ENCODE measurements around the gene UGT1A6. TPM values are rescaled to one million over a fixed set of nuclear protein-coding genes. Genes with fewer than 3 reads are reported as not detected.

UGT1A6 gene
- total RNA-seq, 1 donor from 2014 or later = not detected

GRCh38 chr2:233794128-233794658 lies 101.5 kb downstream of the UGT1A6 start:
- ChIA-PET CTCF (no interaction called here), POLR2A (no interaction called here)
- H3K27ac Mint-ChIP-seq = no peak overlapping the region
- DNase-seq (no peak), ATAC-seq (ENCODE audit: low read depth) (no peak)
- H3K4me3 Mint-ChIP-seq = no peak overlapping the region
- H3K9me3 Mint-ChIP-seq = no peaks in the 10 kb centered on the region
- TF ChIP-seq CTCF (IDR thresholded peaks at IDR 0.05) = no peak
- intact Hi-C loops (cut with micrococcal nuclease) = no loop called here
- H3K27me3 Mint-ChIP-seq = peaks cover 7% of the 10 kb centered on the region
- no peaks in the 10 kb centered on the region for H3K4me1 Mint-ChIP-seq
- H3K36me3 Mint-ChIP-seq (ENCODE audit: low read depth) = no peaks in the 10 kb centered on the region

GRCh38 chr2:233795735-233796171 lies 103.1 kb downstream of the UGT1A6 start:
- ATAC-seq (ENCODE audit: low read depth) (no peak), DNase-seq (no peak)
- Mint-ChIP-seq H3K27ac (no peak overlapping the region), H3K9me3 (peaks cover 2% of the 10 kb centered on the region), H3K36me3 (ENCODE audit: low read depth) (no peaks in the 10 kb centered on the region), H3K4me1 (no peaks in the 10 kb centered on the region), H3K4me3 (no peak overlapping the region), H3K27me3 (peaks cover 7% of the 10 kb centered on the region)
- CTCF ChIA-PET = no interaction called here
- POLR2A ChIA-PET = no interaction called here
- no peak for TF ChIP-seq CTCF (IDR thresholded peaks at IDR 0.05)
- intact Hi-C loops (cut with micrococcal nuclease) = no loop called here

GRCh38 chr2:233796254-233796653 lies 103.6 kb downstream of the UGT1A6 start:
- no peak for TF ChIP-seq CTCF (IDR thresholded peaks at IDR 0.05)
- Mint-ChIP-seq H3K36me3 (ENCODE audit: low read depth) (no peaks in the 10 kb centered on the region), H3K4me1 (no peaks in the 10 kb centered on the region)

GRCh38 chr2:233798335-233799086 lies 105.8 kb downstream of the UGT1A6 start:
- Mint-ChIP-seq H3K4me3 (no peak overlapping the region), H3K9me3 (peaks cover 2% of the 10 kb centered on the region), H3K27me3 (peaks cover 10% of the 10 kb centered on the region), H3K36me3 (ENCODE audit: low read depth) (no peaks in the 10 kb centered on the region), H3K4me1 (no peaks in the 10 kb centered on the region), H3K27ac (no peak overlapping the region)
- ChIA-PET POLR2A (no interaction called here), CTCF (no interaction called here)
- ATAC-seq (ENCODE audit: low read depth) = no peak
- TF ChIP-seq CTCF (IDR thresholded peaks at IDR 0.05) = no peak
- intact Hi-C loops (cut with micrococcal nuclease) = no loop called here
- DNase-seq = peak; percentile 8

More at GRCh38 chr2:233796254-233796653, 103.6 kb downstream of the UGT1A6 start:
- POLR2A ChIA-PET = no interaction called here
- Mint-ChIP-seq H3K9me3 (peaks cover 2% of the 10 kb centered on the region), H3K27ac (no peak overlapping the region), H3K27me3 (peaks cover 7% of the 10 kb centered on the region), H3K4me3 (no peak overlapping the region)
- CTCF ChIA-PET = no interaction called here
- no peak for ATAC-seq (ENCODE audit: low read depth)
- no peak for DNase-seq
- intact Hi-C loops (cut with micrococcal nuclease) = no loop called here

GRCh38 chr2:233799087-233799665 lies 106.5 kb downstream of the UGT1A6 start:
- Mint-ChIP-seq H3K9me3 (peaks cover 2% of the 10 kb centered on the region), H3K4me3 (no peak overlapping the region), H3K27ac (no peak overlapping the region), H3K36me3 (ENCODE audit: low read depth) (no peaks in the 10 kb centered on the region), H3K4me1 (no peaks in the 10 kb centered on the region), H3K27me3 (peaks cover 16% of the 10 kb centered on the region)
- DNase-seq (peak; percentile 1), ATAC-seq (ENCODE audit: low read depth) (no peak)
- ChIA-PET POLR2A (no interaction called here), CTCF (no interaction called here)
- intact Hi-C loops (cut with micrococcal nuclease) = no loop called here
- no peak for TF ChIP-seq CTCF (IDR thresholded peaks at IDR 0.05)
